Ovary (tissue), 9 donors: ENCODE measurements around the gene CEP162. TPM values are rescaled to one million over a fixed set of nuclear protein-coding genes. Genes with fewer than 3 reads are reported as not detected.

Experiments used
- DNase-seq, 5 donors: peaks; one replicate each; pipeline ENCODE4 v3.0.0-alpha.2; 2019 to 2020
- H3K27ac ChIP-seq, 2 donors: fragments of 200-600 bp; one replicate each; pipeline versions ENCODE4 v1.5.1 to v1.8.0; 2019 to 2022
- H3K27me3 ChIP-seq: fragments of 200-600 bp; one replicate; pipeline ENCODE4 v1.8.0; 2022
- H3K36me3 ChIP-seq: fragments of 200-600 bp; sonication (generic); one replicate; pipeline ENCODE4 v1.5.1; 2019
- H3K4me1 ChIP-seq: one replicate; pipeline ENCODE4 v1.8.1; 2013; ENCODE audit warnings: mild to moderate bottlenecking, moderate library complexity; ENCODE audit not compliant: insufficient read depth
- H3K4me3 ChIP-seq: fragments of 200-600 bp; sonication (generic); one replicate; pipeline ENCODE4 v1.5.1; 2017
- H3K9me3 ChIP-seq, 2 donors: fragments of 200-600 bp in 1 of 2; sonication (generic) in 1 of 2; one replicate each; pipeline versions ENCODE4 v1.5.1 to v1.8.1; 2013 to 2019; ENCODE audit warnings: mild to moderate bottlenecking in 1 of 2, moderate library complexity in 1 of 2
- CTCF ChIP-seq, 3 donors: fragments of 450-650 bp in 2 of 3; fragments of 200-600 bp in 1 of 3; IDR thresholded peaks; one replicate each; pipeline versions ENCODE4 v1.5.1 to v1.8.0; 2016 to 2022; ENCODE audit warnings: antibody characterized with exemption in 3 of 3, mild to moderate bottlenecking in 1 of 3
- EP300 ChIP-seq: sonication (generic); formaldehyde crosslinking; IDR thresholded peaks from one replicate; pipeline ENCODE4 v1.6.1; 2017; ENCODE audit warnings: antibody characterized with exemption
- POLR2A ChIP-seq: fragments of 450-650 bp; IDR thresholded peaks from one replicate; pipeline ENCODE4 v1.6.1; 2017; ENCODE audit warnings: antibody characterized with exemption, mild to moderate bottlenecking, moderate library complexity
- WGBS, 3 donors: extraction: QIAGEN DNeasy Blood & Tissue Kit in 1 of 3; methylation state at CpG; one replicate each; pipeline versions ENCODE4 v1.1.5 to v1.1.7; 2013 to 2017; 5-methylcytosine and 5-hydroxymethylcytosine counted together
- intact Hi-C, 4 donors: fragments of 100-400 bp; cut with DNase I; formaldehyde crosslinking; loops; one replicate each; pipeline versions ENCODE4 v1.11.0 to v1.15.1; 2022 to 2023
- polyA plus RNA-seq, 2 donors: library from polyadenylated mRNA; stranded (reverse); fragments of 200-250 nt in 1 of 2; fragments of 350-450 nt in 1 of 2; fragmentation: Illumina TruSeq in 1 of 2; extraction: RNeasy Lipid Tissue Mini Kit (QIAGEN cat#74804) in 1 of 2; gene quantifications; one replicate each; pipeline ENCODE4 v1.2.3, GENCODE V29; 2013 to 2014
- total RNA-seq, 7 donors: library from RNA; depleted of rRNA in 2 of 7; stranded (reverse); fragments of >200 nt in 2 of 7; fragmentation: NEBNext Ultra II Directional in 3 of 7; extraction: Animal tissue kit (Norgen Biotek cat#: 25700) in 3 of 7; gene quantifications; one replicate each; pipeline versions ENCODE4 v1.1.0 to v1.2.4, GENCODE V29; 2016 to 2023
- donor health status: DM: no; HTN: no; CAD: no; lungs with moderate emphysema.
- donor health status: DM: no; HTN: no; CAD: no.
- donor health status: Bipolar disorder and iron deficiency.
- donor health status: DM: yes; HTN: yes; CAD: no.
- donor health status: DM: no; HTN: no; CAD: no.
- donor health status: DM: yes; HTN: yes; CAD: no.

CEP162 gene
- total and polyA plus RNA-seq, 9 donors, result 5.3 to 16.8 (median 9.7) TPM

DNA sequence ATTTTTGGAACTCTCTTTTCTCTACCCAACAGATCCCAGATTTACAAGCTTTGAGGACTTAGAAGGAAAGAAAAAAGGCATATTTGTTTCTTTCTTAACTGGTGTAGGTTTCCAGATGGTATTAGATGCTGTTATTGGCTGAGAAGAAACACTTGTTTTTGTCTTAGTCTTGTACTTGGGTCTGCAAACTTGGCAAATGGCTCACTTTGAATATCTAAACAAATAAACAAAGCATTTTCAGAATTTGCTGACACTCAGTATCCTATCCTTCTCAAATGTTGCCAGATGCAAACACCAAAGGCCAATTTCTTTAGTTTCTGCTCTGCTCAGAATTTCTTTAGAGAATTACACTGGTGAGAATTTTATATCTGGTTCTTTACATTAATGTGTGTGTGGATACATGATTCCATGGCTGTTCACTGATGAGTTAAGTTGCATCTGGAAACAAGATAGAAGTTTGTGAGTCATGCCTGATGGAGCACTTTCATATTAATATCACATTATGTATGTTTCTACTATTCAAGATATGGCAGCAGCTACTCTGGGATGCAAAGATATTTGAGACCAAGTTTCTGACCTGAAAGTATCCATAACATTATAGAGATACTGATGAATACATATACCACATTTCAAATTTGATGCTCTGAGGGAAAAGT, 43.7 kb upstream of the CEP162 start:
- DNase-seq, result no peak
- intact Hi-C loops, result no loop called here
- Histone ChIP-seq H3K27me3 (no peaks in the 10 kb centered on the region), H3K27ac (no peak overlapping the region), H3K36me3 (no peaks in the 10 kb centered on the region), H3K9me3 (no peaks in the 10 kb centered on the region), H3K4me1 (no peaks in the 10 kb centered on the region), H3K4me3 (no peak overlapping the region)
- TF ChIP-seq POLR2A, result no peak
- no peak for TF ChIP-seq CTCF (IDR thresholded peaks at IDR 0.05)
- no peak for TF ChIP-seq EP300

DNA sequence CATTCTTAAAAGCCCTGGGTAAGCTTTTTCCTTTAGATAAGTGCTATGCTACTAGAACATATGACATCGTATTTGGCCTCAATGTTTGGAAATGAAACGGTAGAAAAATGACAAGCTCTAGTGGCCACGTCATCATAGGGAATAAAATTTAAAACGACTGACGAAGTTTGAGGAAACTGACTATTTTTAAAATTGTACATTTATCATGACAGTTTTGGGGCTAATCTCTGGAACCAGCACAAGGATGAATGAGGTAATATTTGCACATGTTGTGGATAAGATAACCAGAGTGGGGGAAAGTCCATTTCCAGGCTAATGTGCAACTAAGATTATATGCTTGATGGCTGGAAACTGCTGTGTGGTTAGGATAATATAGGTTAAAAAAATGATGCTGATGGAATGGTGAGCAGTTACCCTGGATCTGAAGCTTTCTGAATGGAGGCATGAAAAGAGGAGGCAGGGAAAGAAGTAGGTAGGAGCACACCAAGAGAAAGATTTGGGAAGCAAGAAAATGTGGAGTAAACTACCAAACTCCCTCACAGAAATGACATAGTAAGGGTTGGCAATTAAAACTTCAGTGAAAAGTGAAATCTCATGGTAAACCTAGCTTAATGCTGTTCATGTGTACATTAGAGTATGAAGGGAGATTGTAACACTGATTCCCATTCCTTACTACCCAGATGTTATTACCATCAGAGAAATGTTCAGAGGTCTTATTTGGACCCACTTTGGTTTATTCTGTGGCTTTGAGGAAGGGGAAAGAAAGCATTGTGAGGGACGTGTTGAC, 42.7 kb upstream of the CEP162 start:
- H3K4me3 ChIP-seq, result no peak overlapping the region
- 12 to 24% (median 16%) methylated on average over 6 of the region's 6 CpGs for WGBS, 3 donors
- H3K9me3 ChIP-seq, result no peaks in the 10 kb centered on the region
- DNase-seq, result no peak
- no peaks in the 10 kb centered on the region for H3K4me1 ChIP-seq
- intact Hi-C loops, result no loop called here
- no peaks in the 10 kb centered on the region for H3K36me3 ChIP-seq
- no peaks in the 10 kb centered on the region for H3K27me3 ChIP-seq
- TF ChIP-seq CTCF (IDR thresholded peaks at IDR 0.05) (no peak), EP300 (no peak), POLR2A (no peak)
- no peak overlapping the region for H3K27ac ChIP-seq

DNA sequence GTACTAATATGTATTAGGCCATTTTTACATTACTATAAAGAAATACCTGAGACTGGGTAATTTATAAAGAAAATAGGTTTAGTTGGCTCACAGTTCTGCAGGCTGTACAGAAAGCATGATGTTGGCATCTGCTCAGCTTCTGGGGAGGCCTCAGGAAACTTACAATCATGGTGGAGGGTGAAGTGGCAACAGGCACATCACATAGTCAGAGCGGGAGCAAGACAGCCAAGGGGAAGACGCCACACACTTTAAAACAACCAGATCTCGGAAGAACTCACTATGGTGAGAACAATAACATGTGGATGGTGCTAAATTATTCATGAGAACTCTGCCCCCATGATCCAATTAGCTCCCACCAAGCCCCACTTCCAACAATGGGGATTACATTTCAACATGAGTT, 41.3 kb upstream of the CEP162 start:
- Histone ChIP-seq H3K4me1 (no peaks in the 10 kb centered on the region), H3K36me3 (no peaks in the 10 kb centered on the region), H3K27me3 (no peaks in the 10 kb centered on the region), H3K9me3 (no peaks in the 10 kb centered on the region), H3K27ac (no peak overlapping the region), H3K4me3 (no peak overlapping the region)
- WGBS, 3 donors, result 91 to 96% (median 95%) methylated on average over 3 of the region's 3 CpGs
- TF ChIP-seq POLR2A, result no peak
- no peak for TF ChIP-seq CTCF (IDR thresholded peaks at IDR 0.05)
- no peak for TF ChIP-seq EP300
- intact Hi-C loops, result no loop called here
- no peak for DNase-seq

DNA sequence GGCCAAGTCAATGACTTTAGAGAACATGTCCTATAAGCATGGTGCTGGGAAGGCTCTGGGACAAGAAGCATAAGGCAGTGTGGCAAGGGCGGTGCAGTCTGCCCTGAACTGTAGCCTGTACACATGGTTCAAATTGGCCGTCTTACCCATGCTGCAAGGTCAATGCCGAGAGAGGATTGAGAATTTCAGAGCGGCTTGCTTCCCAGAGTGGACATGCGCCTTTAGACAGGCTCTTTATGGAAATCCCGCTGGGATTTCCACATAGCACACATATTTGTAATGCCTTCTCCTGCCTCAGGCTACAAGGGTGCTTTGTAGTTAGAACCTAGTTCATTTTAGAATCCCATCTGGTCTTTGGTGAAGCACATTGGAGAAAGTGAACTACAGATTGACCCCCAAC, 36.1 kb upstream of the CEP162 start:
- no peaks in the 10 kb centered on the region for H3K9me3 ChIP-seq
- intact Hi-C loops, result no loop called here
- DNase-seq, result no peak
- 79 to 91% (median 88%) methylated on average over 6 of the region's 6 CpGs for WGBS, 3 donors
- no peak overlapping the region for H3K4me3 ChIP-seq
- H3K27me3 ChIP-seq, result no peaks in the 10 kb centered on the region
- no peak for TF ChIP-seq CTCF (IDR thresholded peaks at IDR 0.05)
- TF ChIP-seq POLR2A, result no peak
- TF ChIP-seq EP300, result no peak
- no peak overlapping the region for H3K27ac ChIP-seq
- no peaks in the 10 kb centered on the region for H3K4me1 ChIP-seq
- H3K36me3 ChIP-seq, result no peaks in the 10 kb centered on the region
